ENCODE results near the gene FAM187B.
"Not testable (repeated sequence)": the region's sequence is repeated elsewhere in the genome, so short reads cannot be mapped to it uniquely, and the experiment has no call there.

Gene FAM187B

GRCh38 chr19:35211545-35212230 lies 16.9 kb downstream of the FAM187B start:
- DNase-seq, result no peak

DNA sequence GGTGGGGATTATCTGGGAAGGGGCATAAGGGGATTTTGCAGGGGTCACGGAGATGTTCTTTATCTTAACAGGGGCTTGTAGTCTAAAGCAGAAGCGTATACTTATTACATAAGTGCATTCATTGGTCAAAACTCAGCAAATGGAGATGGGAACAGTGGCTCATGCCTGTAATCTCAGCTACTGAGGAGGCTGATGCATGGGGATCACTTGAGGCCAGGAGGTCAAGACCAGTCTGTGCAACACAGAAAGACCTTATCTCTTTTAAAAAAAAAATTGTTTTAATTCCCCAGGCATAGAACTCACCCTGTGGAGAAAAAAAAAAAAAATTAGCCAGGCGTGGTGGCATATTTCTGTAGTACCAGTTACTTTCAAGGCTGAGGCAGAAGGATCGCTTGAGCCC lies 18.9 kb downstream of the FAM187B start:
- DNase-seq, result no peak

DNA sequence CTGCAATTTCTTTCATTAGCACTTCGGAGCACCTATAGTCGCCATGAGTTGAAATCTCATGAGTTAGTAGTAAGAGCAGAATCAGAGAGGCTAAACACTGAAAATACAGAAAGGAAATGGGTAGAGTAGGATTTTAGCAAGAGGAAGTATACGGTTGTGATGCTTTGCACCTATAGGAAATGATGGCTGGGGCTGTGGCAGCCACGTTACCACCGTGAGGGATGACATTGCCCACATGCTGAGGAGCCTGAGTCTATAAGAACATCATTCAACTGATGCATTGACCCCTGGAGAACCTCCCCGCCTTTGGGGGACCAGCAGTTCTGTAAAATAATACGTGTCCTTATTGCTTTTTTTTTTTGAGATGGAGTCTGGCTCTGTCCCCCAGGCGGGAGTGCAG lies 20.4 kb downstream of the FAM187B start:
- no peak for DNase-seq

GRCh38 chr19:35207391-35207871 lies 21.1 kb downstream of the FAM187B start:
- DNase-seq, result no peak

DNA sequence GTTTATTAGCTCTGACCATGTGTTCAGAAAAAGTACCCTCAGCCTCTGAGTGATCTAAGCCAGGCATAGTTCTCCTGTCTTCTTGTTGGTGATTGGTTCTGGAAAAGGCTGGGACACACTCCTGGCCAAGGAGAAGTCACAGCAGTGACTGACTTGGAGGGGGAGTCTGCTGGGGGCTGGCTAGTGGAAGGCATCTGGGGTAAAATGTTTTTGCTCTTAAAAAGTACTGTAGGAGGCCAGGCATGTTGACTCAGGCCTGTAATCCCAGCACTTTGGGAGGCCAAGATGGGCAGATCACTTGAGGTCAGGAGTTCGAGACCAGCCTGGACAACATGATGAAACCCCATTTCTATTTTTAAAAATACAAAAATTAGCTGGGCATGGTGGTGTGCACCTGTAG lies 21.7 kb downstream of the FAM187B start:
- no peak for DNase-seq

DNA sequence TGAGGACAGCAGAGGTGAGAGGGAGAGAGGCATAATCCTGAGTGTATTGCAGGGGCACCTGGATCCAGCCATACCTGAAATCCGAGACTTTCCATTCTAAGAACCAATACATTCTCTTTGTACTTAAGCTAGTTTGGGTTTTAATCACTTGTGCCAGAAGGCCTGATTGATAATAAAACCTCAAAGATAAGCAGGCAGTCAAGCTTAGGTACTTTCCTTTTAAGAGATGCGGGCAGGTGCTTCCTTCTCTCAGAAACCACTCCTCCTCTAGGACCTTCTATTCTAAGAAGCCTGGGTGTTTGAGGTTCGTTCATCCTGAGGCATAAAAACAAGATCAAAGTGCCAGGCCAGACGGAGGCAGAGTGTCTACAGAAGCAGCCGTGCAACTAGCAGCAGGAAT lies 22.2 kb downstream of the FAM187B start:
- no peak for DNase-seq

DNA sequence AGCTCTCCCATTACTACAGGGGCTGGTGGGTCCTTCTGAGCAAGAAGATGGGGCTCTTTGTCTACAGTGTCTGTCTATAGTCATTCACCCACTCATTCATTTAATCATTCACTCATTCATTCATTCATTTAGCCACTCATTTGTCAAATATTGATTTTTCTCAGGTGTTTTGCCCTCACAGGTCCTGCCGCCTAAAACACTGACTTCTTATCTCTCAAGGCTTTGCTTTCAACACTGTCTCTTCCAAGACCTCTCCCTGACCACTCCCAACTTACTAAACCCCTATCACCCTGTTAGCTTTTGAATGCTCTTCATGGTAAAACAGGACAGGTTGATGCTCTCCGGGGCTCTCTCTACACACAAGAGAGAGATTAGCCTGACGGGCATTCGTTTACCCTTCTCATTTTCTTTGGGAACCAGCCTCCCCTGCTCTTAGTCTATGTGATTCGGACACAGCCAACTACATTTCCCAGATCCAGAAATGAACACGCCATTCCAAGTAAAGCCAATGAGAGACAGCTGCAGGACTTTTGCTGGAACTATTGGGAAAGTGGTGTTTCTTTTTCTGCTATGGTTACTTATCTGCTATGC lies 22.7 kb downstream of the FAM187B start:
- DNase-seq, result no peak

- no peak for DNase-seq
Measured at GRCh38 chr19:35204799-35205732, 23.5 kb downstream of the FAM187B start.

DNA sequence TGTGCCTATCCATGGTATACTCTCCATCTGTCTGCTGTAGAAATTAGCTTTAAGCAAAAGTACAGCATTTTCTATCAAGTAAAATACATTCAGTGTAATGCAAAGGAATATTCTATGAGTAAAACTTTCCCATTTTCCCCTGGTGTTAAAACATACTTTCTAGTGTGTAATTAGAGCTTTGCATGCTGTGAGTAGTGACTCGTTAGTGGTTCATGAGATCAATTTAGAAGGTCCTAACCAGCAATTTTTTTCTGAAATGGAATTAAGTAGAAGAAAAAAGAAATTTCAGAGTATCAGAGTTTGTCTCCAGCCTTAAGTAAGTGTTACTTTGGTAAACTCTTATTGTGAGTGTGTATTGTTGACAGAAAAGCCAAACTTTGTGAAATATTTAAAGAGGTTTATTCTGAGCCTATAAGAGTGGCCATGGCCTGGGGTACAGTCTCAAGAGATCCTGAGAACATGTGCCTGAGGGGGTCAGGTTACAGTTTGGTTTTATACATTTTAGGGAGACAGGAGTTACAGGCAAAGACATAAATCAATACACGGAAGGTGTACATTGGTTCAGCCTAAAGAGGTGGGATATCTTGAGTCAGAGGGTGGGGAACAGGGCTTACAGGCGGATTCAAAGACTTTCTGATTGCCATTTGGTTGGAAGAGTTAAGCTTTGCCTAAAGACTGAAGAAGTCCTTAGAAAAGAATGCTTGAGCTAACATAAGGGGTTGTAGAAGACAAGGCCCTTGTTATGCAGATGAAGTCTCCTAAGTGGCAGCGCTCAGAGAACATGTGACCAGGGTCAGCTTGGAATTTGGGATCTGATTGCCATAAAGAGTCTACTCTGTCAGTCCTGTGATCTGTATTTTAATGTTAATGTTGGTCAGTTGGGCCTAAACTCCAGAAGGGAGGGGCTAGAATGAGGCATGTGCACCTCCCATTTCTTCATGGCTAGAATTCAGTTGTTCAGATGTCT lies 25.5 kb downstream of the FAM187B start:
- no peak for DNase-seq

- no peak for DNase-seq
Measured at GRCh38 chr19:35199481-35199880, 29.1 kb downstream of the FAM187B start.

GRCh38 chr19:35196861-35197260 lies 31.7 kb downstream of the FAM187B start:
- not testable (repeated sequence) for DNase-seq

DNA sequence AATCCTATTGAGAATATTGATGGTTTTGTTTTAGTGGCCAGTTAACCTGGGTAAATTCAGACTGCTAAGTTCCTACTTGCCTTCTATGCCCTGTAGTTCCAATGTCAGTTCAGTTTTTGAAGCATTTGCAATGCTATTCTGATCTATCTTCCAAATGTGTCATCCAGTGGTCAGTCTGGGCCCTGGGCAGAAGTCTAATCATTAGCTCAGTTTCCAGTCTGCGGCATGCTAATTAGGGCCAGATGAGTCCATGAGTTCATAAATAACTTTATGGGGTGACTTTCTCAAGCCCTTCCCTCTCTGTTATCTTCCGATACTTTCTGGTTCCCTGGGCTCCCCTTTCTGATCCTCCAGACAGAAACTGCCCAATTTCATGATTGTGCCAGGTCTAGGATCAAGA lies 32.7 kb downstream of the FAM187B start:
- no peak for DNase-seq

DNA sequence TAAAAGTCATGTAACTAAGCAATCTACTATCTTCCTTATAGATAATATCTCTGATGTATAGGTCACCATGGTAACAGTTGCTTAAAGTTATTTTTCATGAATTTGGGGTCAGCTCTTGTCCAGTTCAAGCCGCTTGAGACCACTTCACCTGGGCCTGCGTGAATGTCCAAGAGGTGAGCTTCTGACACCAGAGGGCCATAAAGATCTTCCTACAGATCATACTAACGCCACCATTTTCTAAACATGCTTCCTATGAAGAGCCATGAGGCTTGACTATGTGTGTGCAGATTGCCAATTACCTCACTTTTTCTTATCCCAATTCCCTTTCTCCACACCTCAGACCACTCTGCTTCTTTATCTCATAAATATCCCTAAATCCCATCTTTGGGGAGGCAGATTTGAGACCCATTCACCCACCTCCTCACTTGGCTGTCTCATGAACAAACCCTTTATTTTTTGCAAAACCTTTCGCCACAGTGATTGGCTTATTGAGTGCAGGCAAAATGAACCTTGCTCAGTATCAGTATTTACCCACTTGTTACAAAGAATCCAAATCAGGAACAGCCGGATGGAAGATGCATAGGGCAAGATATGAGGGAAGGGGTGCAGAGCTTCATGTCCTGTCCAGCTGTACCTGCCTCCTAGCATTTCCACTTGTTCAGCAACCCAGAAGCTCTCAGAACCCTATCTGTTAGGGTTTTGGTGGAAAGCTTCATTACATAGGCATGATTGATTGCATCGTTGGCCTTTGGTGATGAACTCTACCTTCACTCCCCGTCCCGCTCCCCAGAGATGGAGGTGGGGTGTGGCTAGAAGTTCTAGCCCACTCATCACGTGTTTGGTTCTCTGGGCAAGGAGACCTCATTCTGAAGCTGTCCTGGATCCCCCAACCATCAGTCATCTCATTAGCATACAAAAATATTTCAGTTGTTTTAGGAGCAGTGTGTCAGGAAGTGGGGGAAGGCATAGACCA lies 34.2 kb downstream of the FAM187B start:
- no peak for DNase-seq

GRCh38 chr19:35184884-35185283 lies 43.7 kb downstream of the FAM187B start:
- no peak for DNase-seq

GRCh38 chr19:35184267-35184666 lies 44.3 kb downstream of the FAM187B start:
- DNase-seq, result no peak

DNA sequence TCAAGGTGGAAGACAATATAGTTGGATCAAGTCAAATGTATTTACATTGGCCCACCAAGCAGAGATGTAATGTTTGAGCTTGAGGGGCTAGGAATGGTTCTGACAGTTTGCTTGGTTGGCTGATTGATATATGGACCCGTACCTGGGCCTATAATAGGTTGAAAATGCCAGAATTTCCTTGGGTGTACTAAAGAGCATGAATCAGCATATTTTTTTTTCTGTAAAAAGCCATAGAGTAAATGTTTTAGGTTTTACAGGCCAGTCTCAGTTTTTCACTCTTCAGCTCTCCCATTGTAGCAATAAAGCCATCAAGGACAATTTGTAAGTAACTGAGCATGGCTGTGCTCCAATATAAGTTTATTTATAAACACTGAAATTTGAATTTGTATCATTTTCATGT lies 47.2 kb downstream of the FAM187B start:
- DNase-seq, result no peak

DNA sequence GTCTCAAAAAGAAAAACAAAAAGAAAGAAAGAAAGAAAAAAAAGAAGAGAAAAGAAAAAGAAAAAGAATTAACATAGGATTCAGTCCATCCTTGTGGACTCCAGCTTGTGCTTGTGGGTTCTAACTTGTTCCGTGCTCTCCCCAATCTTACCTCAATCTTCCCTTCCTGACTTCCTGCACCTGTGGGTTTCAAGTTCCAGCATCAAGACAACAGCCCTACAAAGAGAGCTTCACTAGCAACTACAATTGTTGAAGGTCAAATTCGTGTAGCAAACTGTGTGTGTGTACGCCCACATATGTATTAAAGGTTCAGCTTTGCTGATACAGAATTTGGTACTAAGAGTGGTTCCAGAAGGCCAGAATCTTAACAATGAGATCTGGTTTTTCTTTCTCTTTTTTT lies 48.7 kb downstream of the FAM187B start:
- no peak for DNase-seq

DNA sequence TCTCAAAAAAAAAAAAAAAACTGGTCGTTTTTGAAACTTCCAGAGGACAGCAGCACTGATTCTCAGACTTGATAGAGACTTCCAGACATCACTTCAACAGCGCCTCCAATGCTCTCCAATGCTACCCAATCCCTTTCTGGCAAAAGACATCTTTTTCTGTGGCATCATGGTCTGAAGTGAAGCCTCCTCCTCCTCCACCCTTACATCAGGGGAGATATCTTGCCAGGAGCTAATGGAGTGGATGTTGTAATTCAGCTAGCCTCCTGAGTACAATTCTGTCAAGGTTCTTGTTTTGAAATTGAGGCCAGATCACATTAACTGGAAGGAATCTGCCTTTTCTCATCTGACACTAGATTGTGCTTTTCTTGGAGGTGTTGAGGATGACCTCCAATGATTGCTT lies 49.8 kb downstream of the FAM187B start:
- no peak for DNase-seq

- DNase-seq, result no peak
Measured at GRCh38 chr19:35177377-35178274, 50.9 kb downstream of the FAM187B start.

DNA sequence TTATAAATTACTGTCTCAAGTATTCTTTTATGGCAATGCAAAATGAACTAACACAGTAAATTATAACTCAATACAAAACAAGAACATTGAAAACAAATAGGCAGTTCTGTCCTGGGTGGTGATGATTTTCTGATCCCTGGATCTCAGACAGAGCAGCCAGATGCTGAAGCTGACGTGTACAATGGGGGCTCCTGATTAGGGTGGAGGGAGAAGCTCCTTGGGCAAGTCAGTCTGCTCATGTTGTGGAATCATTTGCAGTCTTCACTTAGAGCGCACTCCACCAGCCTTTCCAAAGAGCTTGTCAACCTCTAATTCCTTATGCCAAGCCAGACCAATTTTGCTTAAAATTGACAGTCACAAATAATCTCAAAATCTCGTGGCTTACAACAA lies 52.4 kb downstream of the FAM187B start:
- DNase-seq, result no peak

All from right hindlimb (tissue), 1 donor.